Osteoblast (primary cell): Measurements from ENCODE around the gene CUEDC1. TPM values are rescaled to one million over a fixed set of nuclear protein-coding genes. Genes with fewer than 3 reads are reported as not detected.

Experiments used
- DNase-seq: peaks from one replicate; pipeline ENCODE4 v3.0.0; 2011; ENCODE audit warnings: low spot score, mixed read lengths; ENCODE audit not compliant: insufficient read length; ENCODE audit errors: missing footprints
- H2AFZ ChIP-seq: 2 replicates; pipeline ENCODE4 v1.6.0; 2011; ENCODE audit warnings: mild to moderate bottlenecking, low read length
- H3K27ac ChIP-seq: 2 replicates; pipeline ENCODE4 v1.5.1; 2011; ENCODE audit warnings: mild to moderate bottlenecking, low read depth, low read length, moderate library complexity
- H3K27me3 ChIP-seq: 2 replicates; pipeline ENCODE4 v1.6.0; 2012; ENCODE audit warnings: mild to moderate bottlenecking, control low read depth, inconsistent platforms, low read length, moderate library complexity; ENCODE audit not compliant: insufficient read depth
- H3K36me3 ChIP-seq: 2 replicates; pipeline ENCODE4 v1.5.1; 2011; ENCODE audit warnings: mild to moderate bottlenecking, low read length, control low read depth, moderate library complexity; ENCODE audit not compliant: insufficient read depth
- H3K4me1 ChIP-seq: 2 replicates; pipeline ENCODE4 v1.5.1; 2011; ENCODE audit warnings: mild to moderate bottlenecking, low read length, control low read depth, moderate library complexity; ENCODE audit not compliant: insufficient read depth
- H3K4me2 ChIP-seq: 2 replicates; pipeline ENCODE4 v1.6.0; 2011; ENCODE audit warnings: mild to moderate bottlenecking, low read length; ENCODE audit not compliant: insufficient read depth
- H3K4me3 ChIP-seq: fragments of 200-600 bp; sonication (generic); 3 replicates; pipeline ENCODE4 v1.5.1; 2012; ENCODE audit warnings: mild to moderate bottlenecking, low read length, inconsistent platforms; ENCODE audit not compliant: insufficient read depth
- H3K79me2 ChIP-seq: 2 replicates; pipeline ENCODE4 v1.6.0; 2012; ENCODE audit warnings: mild to moderate bottlenecking, low read length, control low read depth, inconsistent platforms; ENCODE audit not compliant: insufficient read depth
- H3K9me3 ChIP-seq: 2 replicates; pipeline ENCODE4 v1.5.1; 2011; ENCODE audit warnings: low read depth, low read length, control low read depth
- H4K20me1 ChIP-seq: 2 replicates; pipeline ENCODE4 v1.6.0; 2012; ENCODE audit warnings: mild to moderate bottlenecking, low read length, control low read depth; ENCODE audit not compliant: insufficient read depth
- CTCF ChIP-seq: IDR thresholded peaks from 2 replicates; pipeline ENCODE4 v1.5.1; 2011; ENCODE audit warnings: mild to moderate bottlenecking, low read depth, low read length, moderate library complexity; ENCODE audit errors: extremely low read depth
- total RNA-seq: library from RNA; depleted of rRNA; stranded (reverse); fragments of >200 nt; gene quantifications from 2 replicates; pipeline ENCODE4 v1.2.3, GENCODE V29; 2012

Gene CUEDC1
- total RNA-seq, 1 donor: 21.0 TPM

GRCh38 chr17:57899822-57900221 lies 55.4 kb downstream of the CUEDC1 start:
- Histone ChIP-seq H3K36me3 (no peaks in the 10 kb centered on the region), H3K4me2 (no peak overlapping the region), H3K79me2 (peaks cover 76% of the 10 kb centered on the region), H2AFZ (peak overlapping the region; percentile 56), H3K4me3 (no peak overlapping the region), H3K27me3 (no peaks in the 10 kb centered on the region), H3K4me1 (peaks cover 30% of the 10 kb centered on the region), H3K27ac (peak overlapping the region; percentile 45), H4K20me1 (no peaks in the 10 kb centered on the region), H3K9me3 (no peaks in the 10 kb centered on the region)
- TF ChIP-seq CTCF: no peak
- DNase-seq: no peak

- DNase-seq: no peak
- Histone ChIP-seq H3K36me3 (no peaks in the 10 kb centered on the region), H3K4me2 (no peak overlapping the region), H3K27me3 (no peaks in the 10 kb centered on the region), H3K9me3 (no peaks in the 10 kb centered on the region), H3K4me3 (no peak overlapping the region), H2AFZ (peak overlapping the region; percentile 56), H4K20me1 (no peaks in the 10 kb centered on the region), H3K79me2 (peaks cover 75% of the 10 kb centered on the region), H3K4me1 (peaks cover 30% of the 10 kb centered on the region), H3K27ac (peak overlapping the region; percentile 46)
- TF ChIP-seq CTCF: no peak
These were observed 55.8 kb downstream of the CUEDC1 start for GRCh38 chr17:57899391-57899790.

GRCh38 chr17:57898487-57899311 lies 56.5 kb downstream of the CUEDC1 start:
- DNase-seq: peak; percentile 93
- Histone ChIP-seq H3K27ac (peak overlapping the region; percentile 46), H3K4me2 (no peak overlapping the region), H3K4me3 (no peak overlapping the region), H3K79me2 (peaks cover 70% of the 10 kb centered on the region), H2AFZ (no peak overlapping the region), H3K36me3 (no peaks in the 10 kb centered on the region), H3K4me1 (peaks cover 25% of the 10 kb centered on the region), H3K27me3 (no peaks in the 10 kb centered on the region), H3K9me3 (no peaks in the 10 kb centered on the region), H4K20me1 (no peaks in the 10 kb centered on the region)
- no peak for TF ChIP-seq CTCF

GRCh38 chr17:57895382-57896060 lies 59.7 kb downstream of the CUEDC1 start:
- Histone ChIP-seq H3K36me3 (no peaks in the 10 kb centered on the region), H3K9me3 (no peaks in the 10 kb centered on the region), H3K4me1 (peaks cover 42% of the 10 kb centered on the region), H3K79me2 (peaks cover 64% of the 10 kb centered on the region), H3K4me2 (no peak overlapping the region), H4K20me1 (no peaks in the 10 kb centered on the region), H3K27me3 (no peaks in the 10 kb centered on the region), H3K27ac (no peak overlapping the region), H3K4me3 (no peak overlapping the region), H2AFZ (no peak overlapping the region)
- TF ChIP-seq CTCF: no peak
- DNase-seq: no peak
